Heart left ventricle (tissue), 13 donors: ENCODE data around the gene TAAR8.

Experiments used
- CTCF ChIP-seq, 12 donors: fragments of 200-600 bp; sonication (generic) in 4 of 12; IDR thresholded peaks; one replicate each; pipeline versions ENCODE4 v1.5.0 to v1.8.0; 2018 to 2022; ENCODE audit warnings: antibody characterized with exemption in 12 of 12, mild to moderate bottlenecking in 5 of 12
- POLR2A ChIP-seq, 2 donors: fragments of 450-650 bp; IDR thresholded peaks; one replicate each; pipeline ENCODE4 v1.6.1; 2017; ENCODE audit warnings: antibody characterized with exemption in 2 of 2, mild to moderate bottlenecking in 2 of 2, moderate library complexity in 2 of 2
- donor health status: ischemic (EF 13 %, LVEDD 7.1; RV severe dilation, severe dysfunction).
- donor health status: DM: no; HTN: yes; CAD: no.
- donor health status: DM: no; HTN: no; CAD: no.
- donor health status: ischemic (EF 25% LVEDD 6.9; RV normal size, moderate dysfunction).
- donor health status: ischemic (EF 25% LVEDD 5.7; RV mildly dilated, moderate dysfunction).
- donor health status: ischemic (EF 35%, LVEDD 5.7; RV mildly dilated, moderate dysfunction).
- donor health status: nonischemic (EF 11% LVEDD 7.7; RV severe dilation, severe dysfunction).
- donor health status: DM: yes; HTN: yes; CAD: no.
- donor health status: PGD.
- donor health status: ischemic (EF 29% LVEDD 5.4; RV normal size, mild dysfunction).
- donor health status: nonischemic (EF 23%, LVEDD 6.1; RV moderate dilation, normal function).

GRCh38 chr6:132567566-132567965 lies 15.1 kb downstream of the TAAR8 start:
- TF ChIP-seq CTCF (IDR thresholded peaks at IDR 0.05), result no peak
- TF ChIP-seq POLR2A (IDR thresholded peaks at IDR 0.05), result no peak
